Right forelimb (tissue), 1 donor: ENCODE measurements around the gene CCDC40.

ENCODE experiments used
- DNase-seq: peaks from one replicate; pipeline ENCODE4 v3.0.0-alpha.2; 2018

CCDC40 gene

GRCh38 chr17:80050706-80051105 is 14.3 kb downstream of the CCDC40 start:
- DNase-seq = no peak

- DNase-seq = no peak
These were observed 15.2 kb downstream of the CCDC40 start for GRCh38 chr17:80051681-80052080.

- DNase-seq = no peak
These were observed 16.7 kb downstream of the CCDC40 start for GRCh38 chr17:80053102-80053501.

- DNase-seq = no peak
These were observed 19.2 kb downstream of the CCDC40 start for GRCh38 chr17:80055597-80055996.

- no peak for DNase-seq
These were observed 22.0 kb downstream of the CCDC40 start for GRCh38 chr17:80058311-80058955.

- no peak for DNase-seq
These were observed 24.2 kb downstream of the CCDC40 start for GRCh38 chr17:80060644-80061043.

- no peak for DNase-seq
These were observed 25.0 kb downstream of the CCDC40 start for GRCh38 chr17:80061421-80061820.

GRCh38 chr17:80063830-80064585 is 27.6 kb downstream of the CCDC40 start:
- DNase-seq = no peak

GRCh38 chr17:80064696-80065095 is 28.3 kb downstream of the CCDC40 start:
- DNase-seq = no peak

GRCh38 chr17:80065478-80066170 is 29.2 kb downstream of the CCDC40 start:
- no peak for DNase-seq

GRCh38 chr17:80067393-80067986 is 31.0 kb downstream of the CCDC40 start:
- DNase-seq = no peak

GRCh38 chr17:80068301-80069222 is 32.1 kb downstream of the CCDC40 start:
- DNase-seq = no peak

GRCh38 chr17:80070375-80071115 is 34.1 kb downstream of the CCDC40 start:
- no peak for DNase-seq

- no peak for DNase-seq
These were observed 34.8 kb downstream of the CCDC40 start for GRCh38 chr17:80071116-80071841.

GRCh38 chr17:80072410-80072809 is 36.0 kb downstream of the CCDC40 start:
- DNase-seq = no peak

GRCh38 chr17:80080081-80080480 is 43.6 kb downstream of the CCDC40 start:
- DNase-seq = no peak

- no peak for DNase-seq
These were observed 45.2 kb downstream of the CCDC40 start for GRCh38 chr17:80081596-80081995.

GRCh38 chr17:80082403-80083135 is 46.1 kb downstream of the CCDC40 start:
- peak; percentile 77 for DNase-seq

GRCh38 chr17:80083136-80083661 is 46.8 kb downstream of the CCDC40 start:
- DNase-seq = no peak

GRCh38 chr17:80084773-80085172 is 48.3 kb downstream of the CCDC40 start:
- no peak for DNase-seq
